Raji (cell line): ENCODE measurements around the gene MYRIP.

Source experiments
- POLR2A ChIP-seq: IDR thresholded peaks from 2 replicates; pipeline ENCODE4 v1.6.1; 2011; ENCODE audit warnings: low read depth, low read length, control low read depth; ENCODE audit not compliant: insufficient read depth

The MYRIP gene

DNA sequence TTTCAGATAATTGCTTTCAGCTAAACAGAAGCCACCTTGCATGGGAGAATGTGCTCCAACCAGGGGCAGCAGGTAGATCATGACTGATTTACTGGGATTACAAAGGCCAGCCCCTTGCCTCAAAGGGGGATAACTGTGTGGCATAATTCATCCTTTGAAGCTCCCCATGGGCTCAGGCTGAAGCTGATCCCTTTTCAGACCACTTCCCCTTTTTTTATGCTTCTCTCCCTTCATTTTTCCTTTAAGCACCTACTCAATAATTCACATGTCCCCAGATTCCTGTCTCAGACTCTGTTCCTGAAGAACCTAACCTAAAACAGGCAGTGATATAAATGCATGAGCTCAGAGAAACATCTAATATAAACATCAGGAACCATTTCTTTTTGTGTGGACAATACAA is 8.2 kb upstream of the MYRIP start:
- no peak for TF ChIP-seq POLR2A

DNA sequence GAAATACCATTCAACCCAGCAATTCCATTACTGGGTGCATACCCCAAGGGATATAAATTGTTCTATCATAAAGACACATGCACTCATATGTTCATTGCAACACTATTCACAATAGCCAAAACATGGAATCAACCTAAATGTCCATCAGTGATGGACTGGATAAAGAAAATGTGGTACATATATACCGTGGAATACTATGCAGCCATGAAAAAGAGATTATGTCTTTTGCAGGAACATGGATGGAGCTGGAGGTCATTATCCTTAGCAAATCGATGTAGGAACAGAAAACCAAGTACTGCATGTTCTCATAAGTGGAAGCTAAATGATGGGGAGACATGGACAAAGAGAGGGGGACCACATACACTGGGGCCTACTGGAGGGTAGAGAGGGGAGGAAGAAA is 5.5 kb upstream of the MYRIP start:
- TF ChIP-seq POLR2A = no peak

DNA sequence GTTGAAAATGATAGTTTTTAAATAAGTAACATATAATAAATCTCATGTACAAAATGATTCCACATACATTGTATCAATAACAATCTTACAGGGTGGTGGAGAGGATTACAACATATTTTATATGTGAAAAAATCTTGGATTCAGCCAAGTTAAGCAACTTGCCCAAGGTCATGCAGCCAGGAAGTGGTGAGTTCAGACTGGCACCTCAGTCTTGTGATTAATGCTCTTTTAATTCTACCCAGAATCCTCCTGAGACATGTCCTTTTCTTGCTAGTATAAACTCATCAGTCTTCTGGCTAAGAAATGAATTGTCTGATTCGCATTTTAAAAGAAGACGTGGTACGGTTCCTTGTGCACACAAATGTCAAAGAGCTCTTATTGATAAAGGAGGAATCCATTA is 4.5 kb upstream of the MYRIP start:
- no peak for TF ChIP-seq POLR2A

DNA sequence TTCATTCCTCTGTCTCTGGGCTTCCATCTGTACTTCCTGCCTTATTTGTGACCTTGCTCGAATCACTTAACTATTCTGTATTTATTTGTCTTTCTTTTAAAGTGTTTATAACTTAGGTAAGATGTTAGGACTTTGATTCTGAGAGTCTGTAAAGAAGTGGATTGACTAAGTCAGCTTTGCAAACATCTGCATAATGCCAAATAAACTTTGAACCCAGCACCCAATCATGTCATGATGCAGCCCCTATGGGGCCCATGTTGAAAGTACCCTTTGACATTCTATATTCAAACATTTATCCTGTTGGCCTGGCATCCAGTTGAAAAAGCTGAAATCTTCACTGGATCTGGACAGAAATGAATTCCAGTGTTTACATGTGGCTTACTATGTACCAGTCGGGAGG is 3.8 kb upstream of the MYRIP start:
- TF ChIP-seq POLR2A = no peak

DNA sequence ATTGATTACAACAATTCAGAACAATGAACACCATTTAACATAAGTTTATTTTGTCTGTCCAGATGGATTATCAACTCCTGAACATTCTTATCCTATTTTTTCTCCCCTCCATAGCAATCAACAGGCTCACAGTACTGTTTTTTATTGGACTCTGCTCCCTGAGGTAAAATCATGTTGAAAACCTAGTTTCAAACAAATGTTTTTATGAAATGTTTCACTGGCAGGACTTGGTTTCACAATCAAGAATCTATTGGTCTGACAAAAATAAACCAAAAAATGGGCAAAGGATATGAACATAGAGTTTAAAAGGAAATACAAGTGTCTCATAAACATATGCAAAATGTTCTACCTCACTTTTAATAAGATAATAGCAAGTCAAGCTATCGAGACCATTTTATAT is 2.6 kb upstream of the MYRIP start:
- no peak for TF ChIP-seq POLR2A

DNA sequence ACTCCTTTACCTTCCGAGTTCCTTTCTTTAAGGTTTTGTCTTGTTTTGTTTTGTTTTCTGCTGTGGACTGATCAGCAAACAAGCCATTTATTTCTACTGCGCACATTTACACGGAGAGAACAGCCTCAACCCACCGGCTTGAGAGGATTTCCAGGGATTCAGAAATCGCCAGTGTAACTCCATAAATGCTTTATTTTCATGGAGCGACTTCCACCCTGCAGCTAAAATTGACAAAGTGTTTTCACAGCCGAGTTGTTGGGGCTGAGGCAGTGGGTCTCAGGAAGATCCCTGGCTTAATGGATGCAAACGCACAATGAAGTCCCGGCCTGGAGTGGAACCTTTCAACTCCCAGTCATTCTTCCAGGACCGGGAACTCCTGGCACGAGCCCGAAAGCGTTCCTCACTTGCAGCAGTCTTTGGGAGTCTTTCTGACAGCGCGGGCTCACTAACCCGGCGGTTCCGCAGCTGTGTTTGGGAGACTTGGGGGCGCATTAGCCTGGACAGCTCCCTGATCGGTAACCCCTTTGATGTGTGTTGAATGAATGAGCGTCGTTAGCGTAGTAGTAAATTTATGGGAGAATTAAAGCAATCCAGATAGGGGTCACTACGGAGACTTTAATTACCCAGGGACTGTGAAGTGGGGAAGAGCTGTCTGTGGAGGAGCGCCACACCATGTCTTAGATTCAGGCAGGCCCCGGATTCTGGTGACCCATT is 785 bp upstream of the MYRIP start:
- TF ChIP-seq POLR2A = no peak

DNA sequence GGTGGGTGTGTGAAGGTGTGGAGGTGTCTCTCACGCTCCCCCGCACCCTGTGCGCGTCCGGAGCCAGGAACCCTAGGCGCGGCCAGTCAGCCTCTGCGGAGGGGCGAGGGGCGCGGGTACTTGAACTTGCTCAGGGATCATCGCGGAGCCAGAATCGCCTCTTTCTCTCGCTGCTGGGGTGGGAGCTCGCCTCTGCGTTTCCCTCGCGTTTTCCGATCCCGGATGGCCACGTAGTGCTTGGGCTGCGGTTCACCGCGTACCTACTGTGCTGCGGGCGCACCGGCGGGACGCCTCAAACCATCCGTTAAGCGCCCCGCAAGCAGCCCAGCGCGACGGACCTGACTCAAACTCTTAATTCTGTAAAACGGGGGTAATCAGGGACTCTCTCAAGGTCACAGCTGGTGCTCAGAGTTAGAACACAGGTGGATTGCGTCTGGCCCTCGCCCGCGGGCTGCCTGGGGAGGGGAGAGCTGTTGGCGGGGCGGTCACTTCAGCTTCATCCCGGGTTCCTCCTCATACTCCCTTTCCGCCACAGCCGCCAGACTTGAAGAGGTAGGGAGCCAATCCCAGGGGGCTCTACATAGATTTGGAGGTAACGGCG is 686 bp downstream of the MYRIP start:
- TF ChIP-seq POLR2A = no peak

DNA sequence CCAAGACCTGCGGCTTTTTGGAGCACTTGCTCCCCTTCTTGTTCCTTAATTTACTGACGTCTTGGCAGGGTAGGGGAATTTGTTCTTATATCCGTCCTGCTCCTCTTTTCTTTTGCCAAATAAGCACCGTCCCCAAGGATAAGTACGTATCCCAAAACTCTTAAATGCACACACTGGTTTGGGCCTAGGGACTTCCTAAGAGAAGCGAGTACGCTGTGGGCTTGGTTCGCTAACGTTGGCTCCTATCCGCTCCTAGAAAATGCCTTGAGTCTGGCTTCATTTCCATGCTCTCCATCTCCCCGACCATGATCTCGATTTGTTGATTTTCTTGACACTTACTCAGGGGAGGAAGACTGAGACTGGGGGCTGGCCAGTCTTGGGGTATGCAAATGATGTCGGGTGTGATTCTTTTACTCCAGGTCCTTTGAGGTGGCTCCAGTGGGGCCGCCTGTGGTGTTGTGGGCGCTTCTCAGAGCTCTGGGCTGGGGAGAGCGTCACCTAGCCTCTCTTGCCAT is 1.3 kb downstream of the MYRIP start:
- TF ChIP-seq POLR2A = no peak

DNA sequence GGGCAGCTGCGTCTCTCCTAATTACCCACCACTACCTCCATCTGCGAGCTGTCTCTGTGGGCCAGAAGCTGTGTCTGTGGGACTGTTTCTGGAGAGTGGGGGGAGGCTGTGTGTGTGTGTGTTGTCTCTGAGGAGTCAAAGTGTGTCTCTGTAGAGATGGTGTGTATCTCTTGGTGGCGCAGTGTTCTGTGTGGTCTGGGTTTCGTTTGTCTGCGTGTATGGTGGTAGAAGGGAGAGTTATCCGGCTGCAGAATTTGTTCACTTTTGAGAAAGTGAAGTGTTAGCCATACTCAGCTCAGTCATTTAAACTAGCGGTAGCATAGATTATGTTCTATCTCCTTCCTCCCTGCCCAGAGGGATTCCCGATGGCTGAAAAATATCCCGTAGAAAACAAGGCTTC is 2.2 kb downstream of the MYRIP start:
- TF ChIP-seq POLR2A = no peak

DNA sequence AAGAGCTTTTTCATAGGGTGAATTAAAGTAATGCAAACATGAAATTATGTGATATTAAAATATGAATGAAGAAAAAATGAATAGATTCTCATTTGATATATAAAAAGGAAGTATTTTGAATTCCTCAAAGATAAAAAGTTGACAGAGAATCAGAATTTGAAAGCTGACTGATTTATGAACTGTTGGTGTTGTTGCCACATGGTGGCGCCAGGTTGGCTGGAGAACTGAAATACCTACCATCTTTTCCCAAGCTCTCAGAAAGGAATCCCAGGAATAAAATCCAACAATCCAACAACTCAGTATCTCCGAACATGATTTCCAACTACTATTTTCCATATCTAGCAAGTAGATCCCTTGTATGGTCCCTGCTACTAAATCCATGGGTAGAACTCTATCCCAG is 3.1 kb downstream of the MYRIP start:
- TF ChIP-seq POLR2A = no peak

DNA sequence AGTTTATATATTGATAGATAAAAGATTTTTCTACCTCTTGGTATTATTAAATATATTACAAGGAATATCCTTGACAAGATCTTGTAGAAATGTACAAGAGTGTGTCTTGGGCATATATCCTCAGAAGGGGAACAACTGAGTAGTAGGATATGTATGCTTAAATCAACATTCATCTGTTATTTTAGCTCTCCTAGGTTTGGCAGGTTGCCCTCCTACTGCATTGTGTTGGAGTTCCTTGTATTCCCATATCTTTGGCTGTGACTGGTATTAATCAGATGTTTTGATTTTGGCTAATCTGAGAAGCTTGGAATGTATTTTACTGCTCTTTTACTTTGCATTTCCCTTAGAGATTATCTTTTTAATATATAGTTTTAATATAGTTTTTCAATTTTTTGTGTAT is 4.6 kb downstream of the MYRIP start:
- no peak for TF ChIP-seq POLR2A

DNA sequence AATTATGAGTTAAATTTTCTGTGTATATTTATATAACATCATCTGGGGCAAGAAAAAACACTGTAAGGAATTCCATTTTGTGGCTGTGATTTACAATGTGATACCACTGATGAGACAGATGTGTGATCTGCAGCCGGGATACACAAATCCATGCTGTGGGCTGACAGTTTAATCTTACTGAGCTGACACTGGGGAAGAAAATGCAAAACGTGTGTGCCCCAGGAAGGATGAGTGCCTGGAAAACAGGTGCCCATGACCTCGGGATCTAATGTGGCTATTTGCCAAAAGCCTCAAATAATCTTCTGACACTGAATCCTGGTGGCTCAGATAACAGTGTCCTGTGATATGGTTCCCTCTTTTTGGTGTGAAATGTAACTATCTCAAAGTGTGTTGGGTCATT is 10.5 kb downstream of the MYRIP start:
- no peak for TF ChIP-seq POLR2A

DNA sequence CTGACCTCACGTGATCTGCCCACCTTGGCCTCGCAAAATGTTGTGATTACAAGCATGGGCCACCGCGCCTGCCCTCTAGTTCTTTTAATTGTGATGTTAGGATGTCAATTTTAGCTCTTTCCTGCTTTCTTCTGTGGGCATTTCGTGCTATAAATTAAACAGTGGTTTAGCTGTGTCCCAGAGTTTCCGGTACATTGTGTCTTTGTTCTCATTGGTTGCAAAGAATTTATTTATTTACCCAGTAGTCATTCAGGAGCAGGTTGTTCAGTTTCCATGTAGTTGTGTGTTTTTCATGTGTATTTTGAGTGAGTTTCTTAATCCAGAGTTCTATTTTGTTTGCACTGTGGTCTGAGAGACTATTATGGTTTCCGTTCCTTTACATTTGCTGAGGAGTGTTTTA is 30.1 kb downstream of the MYRIP start:
- no peak for TF ChIP-seq POLR2A

DNA sequence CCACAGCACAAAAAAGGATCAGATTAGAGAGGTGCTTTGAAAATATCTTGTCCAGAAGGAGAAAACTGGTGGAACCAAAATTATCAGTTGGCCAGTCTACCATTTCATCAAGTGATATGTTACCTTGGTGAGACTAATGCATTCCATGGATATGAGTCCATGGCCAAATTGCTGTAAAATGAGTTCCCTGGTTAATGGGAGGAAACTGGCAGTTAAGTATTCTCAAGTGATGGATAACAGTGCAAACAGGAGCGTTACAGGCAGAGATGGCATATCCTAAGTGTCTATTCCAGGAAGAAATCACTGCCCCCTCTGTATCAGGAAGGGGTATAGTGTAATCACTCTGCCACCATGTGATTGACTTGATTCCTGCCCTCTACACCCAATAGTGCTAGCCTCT is 34.0 kb downstream of the MYRIP start:
- no peak for TF ChIP-seq POLR2A

DNA sequence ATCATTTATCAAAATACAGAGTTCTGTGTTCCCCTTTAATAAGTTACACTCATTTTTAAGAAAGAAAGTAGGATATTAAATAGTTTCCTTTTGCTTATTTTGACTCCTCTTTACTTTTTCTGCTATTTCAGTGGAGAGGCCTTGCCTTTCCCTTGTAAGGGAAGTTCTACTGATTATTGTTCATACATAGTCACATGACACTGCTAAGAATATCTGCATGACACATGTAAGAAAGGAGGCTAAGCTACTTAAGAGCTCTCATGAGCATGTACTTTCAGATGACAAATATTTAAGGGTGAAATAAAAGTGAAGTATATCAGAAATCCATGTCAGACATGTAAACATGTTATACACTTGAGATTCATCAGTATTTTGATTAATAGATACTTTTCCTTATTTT is 39.0 kb downstream of the MYRIP start:
- TF ChIP-seq POLR2A = no peak

DNA sequence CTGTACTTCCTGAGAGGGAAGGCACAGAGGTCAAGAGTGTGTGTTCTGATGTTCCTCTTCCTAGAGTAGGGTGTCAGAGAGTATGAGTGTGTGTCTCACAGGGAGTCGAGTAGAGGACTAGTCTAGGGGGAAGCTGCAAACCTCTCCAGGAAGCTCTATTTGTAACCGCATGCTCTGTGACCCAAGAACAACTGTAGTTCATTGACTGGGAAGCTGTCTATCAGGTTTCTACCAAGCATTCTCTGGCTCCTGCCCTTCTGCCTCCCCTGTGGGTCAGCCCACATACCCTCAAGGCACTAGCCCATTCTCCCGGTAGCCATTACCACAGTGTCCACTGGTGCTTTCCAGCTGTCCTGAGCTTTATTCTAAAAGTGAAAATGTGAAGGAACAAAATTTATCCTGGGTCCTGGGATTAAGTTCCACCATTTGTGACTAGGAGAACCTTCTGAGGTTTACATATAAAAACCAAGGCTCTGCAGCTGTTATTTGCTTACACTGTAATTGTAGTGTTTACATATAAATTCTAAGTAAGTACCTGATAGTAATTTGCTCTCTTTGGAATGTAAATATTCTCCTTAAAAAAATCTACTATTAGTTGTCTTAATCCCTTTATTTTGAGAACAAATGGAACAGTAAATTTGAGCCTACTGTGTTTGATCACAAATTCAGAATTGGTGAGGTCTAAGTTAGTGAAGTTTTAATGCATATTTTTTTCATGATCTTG is 40.7 kb downstream of the MYRIP start:
- TF ChIP-seq POLR2A = no peak

DNA sequence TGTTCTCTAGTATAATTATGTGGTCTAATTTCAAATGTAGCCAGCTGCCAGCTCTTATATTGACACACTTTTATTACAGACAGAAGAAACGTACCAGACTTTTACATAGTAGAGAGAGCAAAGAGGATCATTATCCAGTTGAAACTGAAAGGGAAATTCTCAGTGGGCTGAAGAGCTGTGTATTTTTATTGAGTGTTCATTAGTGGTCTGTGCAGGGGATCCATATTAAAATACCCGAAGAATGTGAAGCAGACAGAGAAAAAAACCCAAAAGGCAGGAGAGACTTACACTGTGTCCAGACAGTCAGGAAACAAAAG is 41.3 kb downstream of the MYRIP start:
- no peak for TF ChIP-seq POLR2A

DNA sequence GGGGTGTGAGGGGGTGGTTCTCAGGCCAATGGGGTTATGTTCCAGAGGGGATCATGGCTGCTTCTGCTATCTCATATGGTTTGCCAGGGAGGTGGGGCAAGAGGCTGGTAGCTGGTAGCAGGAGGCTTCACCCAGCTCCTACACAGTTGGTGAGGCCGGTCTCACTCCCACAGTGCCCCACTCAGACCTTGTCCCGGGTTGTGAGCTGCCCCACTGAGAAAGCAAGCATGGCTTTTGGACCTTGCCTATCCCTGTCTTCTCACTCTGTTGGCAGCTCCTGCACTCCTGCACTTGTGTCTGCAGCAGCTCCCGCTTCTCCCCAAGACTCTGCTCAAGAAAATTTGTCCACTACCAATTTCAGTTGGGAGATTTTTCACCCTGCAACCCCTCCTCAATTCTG is 46.1 kb downstream of the MYRIP start:
- TF ChIP-seq POLR2A = no peak
